ENCODE data around the gene DEPDC1.
A peak's percentile ranks its signal among the peaks of the same experiment; 100 is the strongest.

GRCh38 chr1:68496680-68497357, at the start of gene DEPDC1:
- TF ChIP-seq POLR2AphosphoS5 (IDR thresholded peaks at IDR 0.05; ENCODE audit: low read depth, low read length) (peak; percentile 86), REST (IDR thresholded peaks at IDR 0.05; ENCODE audit: insufficient read depth in 1 of 2, low read depth in 2 of 2, low read length in 2 of 2) (no peak)

Data from PFSK-1 (cell line).